GM23338 (cell line): ENCODE measurements around the gene AKNA. TPM values are rescaled to one million over a fixed set of nuclear protein-coding genes. Genes with fewer than 3 reads are reported as not detected.

ENCODE experiments used
- ATAC-seq: fragments of 200-7000 bp; cut with Tn5 transposase; 3 replicates; pipeline ENCODE4 v1.9.1; 2020
- DNase-seq: peaks from one replicate; pipeline ENCODE4 v3.0.0-alpha.2; 2015; ENCODE audit warnings: low spot score
- H2AFZ ChIP-seq: fragments of 200-600 bp; sonication (generic); 2 replicates; pipeline ENCODE4 v1.8.0; 2016; ENCODE audit warnings: antibody characterized with exemption, mild to moderate bottlenecking, moderate library complexity
- H3F3A ChIP-seq: fragments of 200-600 bp; sonication (generic); replicated peaks from 2 replicates; pipeline ENCODE4 v1.8.0; 2017; ENCODE audit warnings: antibody characterized with exemption, mixed run types, low read depth
- H3K27ac ChIP-seq: fragments of 200-600 bp; sonication (generic); 2 replicates; pipeline ENCODE4 v1.6.1; 2016; ENCODE audit warnings: low read depth
- H3K27me3 ChIP-seq: fragments of 200-600 bp; sonication (generic); 2 replicates; pipeline ENCODE4 v1.8.0; 2016; ENCODE audit warnings: mild to moderate bottlenecking, mixed run types, moderate library complexity; ENCODE audit not compliant: insufficient read depth
- H3K36me3 ChIP-seq: fragments of 200-600 bp; sonication (generic); 2 replicates; pipeline ENCODE4 v1.8.0; 2016; ENCODE audit warnings: mild to moderate bottlenecking; ENCODE audit not compliant: insufficient read depth
- H3K4me1 ChIP-seq: fragments of 200-600 bp; sonication (generic); 2 replicates; pipeline ENCODE4 v1.8.0; 2016; ENCODE audit warnings: mild to moderate bottlenecking, moderate library complexity; ENCODE audit not compliant: insufficient read depth
- H3K4me2 ChIP-seq: fragments of 200-600 bp; sonication (generic); 2 replicates; pipeline ENCODE4 v1.7.1; 2017; ENCODE audit warnings: mixed run types
- H3K4me3 ChIP-seq: fragments of 200-600 bp; sonication (generic); 2 replicates; pipeline ENCODE4 v1.6.1; 2016; ENCODE audit warnings: mixed run types
- H3K79me2 ChIP-seq: fragments of 200-600 bp; sonication (generic); replicated peaks from 2 replicates; pipeline ENCODE4 v1.8.0; 2017; ENCODE audit warnings: mild to moderate bottlenecking; ENCODE audit not compliant: insufficient read depth
- H3K9me2 ChIP-seq: fragments of 200-600 bp; sonication (generic); 2 replicates; pipeline ENCODE4 v1.8.0; 2017; ENCODE audit not compliant: insufficient read depth
- H4K20me1 ChIP-seq: fragments of 200-600 bp; sonication (generic); replicated peaks from 2 replicates; pipeline ENCODE4 v1.8.0; 2017; ENCODE audit warnings: mild to moderate bottlenecking; ENCODE audit not compliant: insufficient read depth
- H3K27ac Mint-ChIP-seq: 2 replicates; pipeline ENCODE4 v1.8.0; 2020; ENCODE audit warnings: inconsistent platforms, mild to moderate bottlenecking, moderate library complexity, mixed read lengths
- H3K27me3 Mint-ChIP-seq: 3 replicates; pipeline ENCODE4 v1.8.0; 2022; ENCODE audit warnings: low read depth, mild to moderate bottlenecking, moderate library complexity, mixed read lengths, inconsistent platforms; ENCODE audit not compliant: insufficient read depth, poor library complexity
- H3K36me3 Mint-ChIP-seq: 3 replicates; pipeline ENCODE4 v1.8.0; 2021; ENCODE audit warnings: low read depth, mild to moderate bottlenecking, inconsistent platforms, moderate library complexity, mixed read lengths
- H3K4me1 Mint-ChIP-seq: 3 replicates; pipeline ENCODE4 v1.8.0; 2020; ENCODE audit warnings: mild to moderate bottlenecking, inconsistent platforms, mixed read lengths
- H3K4me3 Mint-ChIP-seq: 3 replicates; pipeline ENCODE4 v1.8.0; 2021; ENCODE audit warnings: moderate library complexity, mild to moderate bottlenecking, inconsistent platforms, mixed read lengths
- H3K9me3 Mint-ChIP-seq: 3 replicates; pipeline ENCODE4 v1.8.0; 2020; ENCODE audit warnings: moderate library complexity, mild to moderate bottlenecking, inconsistent platforms, mixed read lengths
- CREB1 ChIP-seq: fragments of 250-450 bp; sonication (Bioruptor Pico); IDR thresholded peaks from 2 replicates; pipeline ENCODE4 v1.5.0; 2020; ENCODE audit warnings: low read depth, mild to moderate bottlenecking, moderate library complexity
- EZH2 ChIP-seq: fragments of 200-600 bp; sonication (generic); IDR thresholded peaks from one replicate; pipeline ENCODE4 v1.8.0; 2017; ENCODE audit warnings: antibody characterized with exemption, mild to moderate bottlenecking, low read depth; ENCODE audit not compliant: unreplicated experiment
- EZH2phosphoT487 ChIP-seq: fragments of 200-600 bp; sonication (generic); IDR thresholded peaks from one replicate; pipeline ENCODE4 v1.8.1; 2018; ENCODE audit warnings: antibody characterized with exemption; ENCODE audit not compliant: unreplicated experiment
- NANOG ChIP-seq: IDR thresholded peaks from 2 replicates; pipeline ENCODE4 v1.6.1; 2016; ENCODE audit warnings: antibody characterized with exemption, borderline replicate concordance
- POLR2AphosphoS5 ChIP-seq: IDR thresholded peaks from 2 replicates; pipeline ENCODE4 v1.6.1; 2016; ENCODE audit warnings: antibody characterized with exemption, low read depth
- STAT1 ChIP-seq: IDR thresholded peaks from one replicate; pipeline ENCODE4 v1.6.1; 2016; ENCODE audit warnings: antibody characterized with exemption; ENCODE audit not compliant: unreplicated experiment
- ZNF114 ChIP-seq: fragments of 250-450 bp; sonication (Bioruptor Pico); IDR thresholded peaks from 2 replicates; pipeline ENCODE4 v1.5.0; 2020; ENCODE audit warnings: mild to moderate bottlenecking, moderate library complexity
- ZNF331 ChIP-seq: fragments of 250-450 bp; sonication (Bioruptor Pico); IDR thresholded peaks from 2 replicates; pipeline ENCODE4 v1.5.0; 2020; ENCODE audit warnings: low read depth, mild to moderate bottlenecking, moderate library complexity
- polyA plus RNA-seq: library from polyadenylated mRNA; unstranded; fragments of >200 nt; fragmentation: Nextera tagmentation; extraction: Ambion mirVana; gene quantifications from 2 replicates; pipeline ENCODE4 v1.2.1, GENCODE V29; 2016
- total RNA-seq: library from RNA; depleted of rRNA; stranded (reverse); fragments of >200 nt; shearing (Covaris generic); gene quantifications from 2 replicates; pipeline ENCODE4 v1.2.3, GENCODE V29; 2014
- TF ChIP-seq, protein P1 (sequence below), 2 experiments: fragments of 200-600 bp in 1 of 2; sonication (generic) in 1 of 2; conservative IDR thresholded peaks; 2 replicates each; pipeline versions ENCODE4 v1.5.1 to v1.6.1; 2016 to 2017; ENCODE audit warnings: antibody characterized with exemption in 2 of 2, low read depth in 2 of 2, mild to moderate bottlenecking in 2 of 2, moderate library complexity in 1 of 2
- TF ChIP-seq, protein P2 (sequence below): fragments of 250-450 bp; sonication (Bioruptor Pico); IDR thresholded peaks from 2 replicates; pipeline ENCODE4 v1.5.0; 2020; ENCODE audit warnings: mild to moderate bottlenecking, moderate library complexity
- TF ChIP-seq, protein P3 (sequence below): IDR thresholded peaks from one replicate; pipeline ENCODE4 v1.6.1; 2018; ENCODE audit warnings: antibody characterized with exemption; ENCODE audit not compliant: unreplicated experiment

The AKNA gene
- total and polyA plus RNA-seq, 2 experiments from 2014 or later = 9.0 to 28.1 TPM

DNA sequence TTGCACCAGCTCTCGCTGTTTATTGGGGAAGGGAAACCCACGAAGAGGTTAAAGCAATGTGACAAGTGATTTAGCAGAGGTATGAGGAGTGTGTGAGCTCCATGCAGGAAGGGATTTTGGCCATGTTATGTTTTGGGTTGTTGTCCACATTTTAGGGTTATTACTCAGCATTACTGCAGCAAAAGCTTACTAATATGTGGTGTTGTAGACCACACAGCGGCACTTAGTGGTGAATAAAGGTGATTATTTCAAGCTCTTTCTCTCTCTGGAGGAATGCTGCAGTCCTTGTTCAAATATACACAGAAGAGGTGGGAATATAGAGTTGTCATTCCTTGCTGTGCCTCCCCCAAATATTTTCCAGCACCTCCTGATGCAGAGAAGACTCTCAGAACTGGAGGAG, 29.7 kb upstream of the AKNA start:
- no peak overlapping the region; the same call in 1 of the 2 replicates for H3K27ac Mint-ChIP-seq
- no peaks in the 10 kb centered on the region; the same call in 2 of the 3 replicates for H3K36me3 Mint-ChIP-seq
- no peaks in the 10 kb centered on the region for H4K20me1 ChIP-seq
- H3K27me3 ChIP-seq = no peaks in the 10 kb centered on the region
- peaks cover 12% of the 10 kb centered on the region for H3K27me3 Mint-ChIP-seq
- no peak overlapping the region for H3K4me3 ChIP-seq
- H3K4me3 Mint-ChIP-seq = no peak overlapping the region
- H3K4me2 ChIP-seq = no peak overlapping the region
- H3K4me1 ChIP-seq = 0 out of 2 replicates have a peak, but pooled peaks cover 8% of the 10 kb centered on the region
- H3K27ac ChIP-seq = no peak overlapping the region
- H3K9me3 Mint-ChIP-seq = no peaks in the 10 kb centered on the region
- no peaks in the 10 kb centered on the region for H3F3A ChIP-seq
- H3K4me1 Mint-ChIP-seq = peaks cover 15% of the 10 kb centered on the region
- no peak for ATAC-seq
- no peak overlapping the region for H2AFZ ChIP-seq
- TF ChIP-seq STAT1 (no peak), EZH2phosphoT487 (no peak)
- H3K9me2 ChIP-seq = no peaks in the 10 kb centered on the region
- no peak for DNase-seq
- no peaks in the 10 kb centered on the region for H3K36me3 ChIP-seq
- H3K79me2 ChIP-seq = no peaks in the 10 kb centered on the region

DNA sequence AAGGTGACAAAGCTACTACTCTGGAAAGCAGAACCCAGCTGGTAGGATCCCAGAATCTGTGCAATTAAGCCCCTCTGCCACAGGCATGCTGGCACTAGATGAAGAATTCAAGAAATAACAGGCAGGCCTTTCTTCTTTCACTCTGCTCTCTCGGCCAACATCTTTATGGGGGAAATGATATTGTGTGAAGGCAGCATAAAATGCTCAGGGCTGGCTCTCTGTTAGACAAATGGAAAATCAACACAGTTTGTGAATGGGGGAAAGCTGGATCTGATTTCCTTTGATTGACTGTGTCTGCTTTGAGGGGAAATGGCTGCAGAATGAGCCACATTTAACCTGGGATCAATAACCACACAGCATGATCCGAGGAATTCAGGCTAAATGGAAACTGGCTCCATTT, 29.1 kb upstream of the AKNA start:
- ATAC-seq (no peak), DNase-seq (no peak)
- H3F3A ChIP-seq = no peaks in the 10 kb centered on the region
- H3K36me3 ChIP-seq = no peaks in the 10 kb centered on the region
- H3K4me1 Mint-ChIP-seq = peaks cover 19% of the 10 kb centered on the region
- no peaks in the 10 kb centered on the region for H3K27me3 ChIP-seq
- no peaks in the 10 kb centered on the region for H3K9me3 Mint-ChIP-seq
- no peak overlapping the region for H3K27ac Mint-ChIP-seq
- no peaks in the 10 kb centered on the region; the same call in 2 of the 3 replicates for H3K36me3 Mint-ChIP-seq
- H3K79me2 ChIP-seq = no peaks in the 10 kb centered on the region
- no peaks in the 10 kb centered on the region for H3K9me2 ChIP-seq
- H2AFZ ChIP-seq = no peak overlapping the region
- H4K20me1 ChIP-seq = no peaks in the 10 kb centered on the region
- H3K4me3 ChIP-seq = no peak overlapping the region
- H3K4me2 ChIP-seq = no peak overlapping the region
- H3K27ac ChIP-seq = no peak overlapping the region
- H3K4me3 Mint-ChIP-seq = no peak overlapping the region
- H3K27me3 Mint-ChIP-seq = peaks cover 12% of the 10 kb centered on the region
- 0 out of 2 replicates have a peak, but pooled peaks cover 8% of the 10 kb centered on the region for H3K4me1 ChIP-seq
- TF ChIP-seq, protein P1, sequence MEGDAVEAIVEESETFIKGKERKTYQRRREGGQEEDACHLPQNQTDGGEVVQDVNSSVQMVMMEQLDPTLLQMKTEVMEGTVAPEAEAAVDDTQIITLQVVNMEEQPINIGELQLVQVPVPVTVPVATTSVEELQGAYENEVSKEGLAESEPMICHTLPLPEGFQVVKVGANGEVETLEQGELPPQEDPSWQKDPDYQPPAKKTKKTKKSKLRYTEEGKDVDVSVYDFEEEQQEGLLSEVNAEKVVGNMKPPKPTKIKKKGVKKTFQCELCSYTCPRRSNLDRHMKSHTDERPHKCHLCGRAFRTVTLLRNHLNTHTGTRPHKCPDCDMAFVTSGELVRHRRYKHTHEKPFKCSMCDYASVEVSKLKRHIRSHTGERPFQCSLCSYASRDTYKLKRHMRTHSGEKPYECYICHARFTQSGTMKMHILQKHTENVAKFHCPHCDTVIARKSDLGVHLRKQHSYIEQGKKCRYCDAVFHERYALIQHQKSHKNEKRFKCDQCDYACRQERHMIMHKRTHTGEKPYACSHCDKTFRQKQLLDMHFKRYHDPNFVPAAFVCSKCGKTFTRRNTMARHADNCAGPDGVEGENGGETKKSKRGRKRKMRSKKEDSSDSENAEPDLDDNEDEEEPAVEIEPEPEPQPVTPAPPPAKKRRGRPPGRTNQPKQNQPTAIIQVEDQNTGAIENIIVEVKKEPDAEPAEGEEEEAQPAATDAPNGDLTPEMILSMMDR (conservative IDR thresholded peaks at IDR 0.05; ENCODE audit: low read depth in 2 of 2) = no peak
- TF ChIP-seq EZH2phosphoT487 (no peak), POLR2AphosphoS5 (no peak), CREB1 (CRISPR knock-in tag) (no peak), ZNF114 (CRISPR knock-in tag) (no peak), NANOG (no peak), ZNF331 (CRISPR knock-in tag) (no peak), EZH2 (no peak), STAT1 (no peak)
- TF ChIP-seq, protein P2, sequence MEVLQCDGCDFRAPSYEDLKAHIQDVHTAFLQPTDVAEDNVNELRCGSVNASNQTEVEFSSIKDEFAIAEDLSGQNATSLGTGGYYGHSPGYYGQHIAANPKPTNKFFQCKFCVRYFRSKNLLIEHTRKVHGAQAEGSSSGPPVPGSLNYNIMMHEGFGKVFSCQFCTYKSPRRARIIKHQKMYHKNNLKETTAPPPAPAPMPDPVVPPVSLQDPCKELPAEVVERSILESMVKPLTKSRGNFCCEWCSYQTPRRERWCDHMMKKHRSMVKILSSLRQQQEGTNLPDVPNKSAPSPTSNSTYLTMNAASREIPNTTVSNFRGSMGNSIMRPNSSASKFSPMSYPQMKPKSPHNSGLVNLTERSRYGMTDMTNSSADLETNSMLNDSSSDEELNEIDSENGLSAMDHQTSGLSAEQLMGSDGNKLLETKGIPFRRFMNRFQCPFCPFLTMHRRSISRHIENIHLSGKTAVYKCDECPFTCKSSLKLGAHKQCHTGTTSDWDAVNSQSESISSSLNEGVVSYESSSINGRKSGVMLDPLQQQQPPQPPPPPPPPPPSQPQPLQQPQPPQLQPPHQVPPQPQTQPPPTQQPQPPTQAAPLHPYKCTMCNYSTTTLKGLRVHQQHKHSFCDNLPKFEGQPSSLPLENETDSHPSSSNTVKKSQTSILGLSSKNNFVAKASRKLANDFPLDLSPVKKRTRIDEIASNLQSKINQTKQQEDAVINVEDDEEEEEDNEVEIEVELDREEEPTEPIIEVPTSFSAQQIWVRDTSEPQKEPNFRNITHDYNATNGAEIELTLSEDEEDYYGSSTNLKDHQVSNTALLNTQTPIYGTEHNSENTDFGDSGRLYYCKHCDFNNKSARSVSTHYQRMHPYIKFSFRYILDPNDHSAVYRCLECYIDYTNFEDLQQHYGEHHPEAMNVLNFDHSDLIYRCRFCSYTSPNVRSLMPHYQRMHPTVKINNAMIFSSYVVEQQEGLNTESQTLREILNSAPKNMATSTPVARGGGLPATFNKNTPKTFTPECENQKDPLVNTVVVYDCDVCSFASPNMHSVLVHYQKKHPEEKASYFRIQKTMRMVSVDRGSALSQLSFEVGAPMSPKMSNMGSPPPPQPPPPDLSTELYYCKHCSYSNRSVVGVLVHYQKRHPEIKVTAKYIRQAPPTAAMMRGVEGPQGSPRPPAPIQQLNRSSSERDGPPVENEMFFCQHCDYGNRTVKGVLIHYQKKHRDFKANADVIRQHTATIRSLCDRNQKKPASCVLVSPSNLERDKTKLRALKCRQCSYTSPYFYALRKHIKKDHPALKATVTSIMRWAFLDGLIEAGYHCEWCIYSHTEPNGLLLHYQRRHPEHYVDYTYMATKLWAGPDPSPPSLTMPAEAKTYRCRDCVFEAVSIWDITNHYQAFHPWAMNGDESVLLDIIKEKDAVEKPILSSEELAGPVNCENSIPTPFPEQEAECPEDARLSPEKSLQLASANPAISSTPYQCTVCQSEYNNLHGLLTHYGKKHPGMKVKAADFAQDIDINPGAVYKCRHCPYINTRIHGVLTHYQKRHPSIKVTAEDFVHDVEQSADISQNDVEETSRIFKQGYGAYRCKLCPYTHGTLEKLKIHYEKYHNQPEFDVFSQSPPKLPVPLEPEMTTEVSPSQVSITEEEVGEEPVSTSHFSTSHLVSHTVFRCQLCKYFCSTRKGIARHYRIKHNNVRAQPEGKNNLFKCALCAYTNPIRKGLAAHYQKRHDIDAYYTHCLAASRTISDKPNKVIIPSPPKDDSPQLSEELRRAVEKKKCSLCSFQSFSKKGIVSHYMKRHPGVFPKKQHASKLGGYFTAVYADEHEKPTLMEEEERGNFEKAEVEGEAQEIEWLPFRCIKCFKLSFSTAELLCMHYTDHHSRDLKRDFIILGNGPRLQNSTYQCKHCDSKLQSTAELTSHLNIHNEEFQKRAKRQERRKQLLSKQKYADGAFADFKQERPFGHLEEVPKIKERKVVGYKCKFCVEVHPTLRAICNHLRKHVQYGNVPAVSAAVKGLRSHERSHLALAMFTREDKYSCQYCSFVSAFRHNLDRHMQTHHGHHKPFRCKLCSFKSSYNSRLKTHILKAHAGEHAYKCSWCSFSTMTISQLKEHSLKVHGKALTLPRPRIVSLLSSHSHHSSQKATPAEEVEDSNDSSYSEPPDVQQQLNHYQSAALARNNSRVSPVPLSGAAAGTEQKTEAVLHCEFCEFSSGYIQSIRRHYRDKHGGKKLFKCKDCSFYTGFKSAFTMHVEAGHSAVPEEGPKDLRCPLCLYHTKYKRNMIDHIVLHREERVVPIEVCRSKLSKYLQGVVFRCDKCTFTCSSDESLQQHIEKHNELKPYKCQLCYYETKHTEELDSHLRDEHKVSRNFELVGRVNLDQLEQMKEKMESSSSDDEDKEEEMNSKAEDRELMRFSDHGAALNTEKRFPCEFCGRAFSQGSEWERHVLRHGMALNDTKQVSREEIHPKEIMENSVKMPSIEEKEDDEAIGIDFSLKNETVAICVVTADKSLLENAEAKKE (CRISPR knock-in tag) = no peak
- TF ChIP-seq, protein P3, sequence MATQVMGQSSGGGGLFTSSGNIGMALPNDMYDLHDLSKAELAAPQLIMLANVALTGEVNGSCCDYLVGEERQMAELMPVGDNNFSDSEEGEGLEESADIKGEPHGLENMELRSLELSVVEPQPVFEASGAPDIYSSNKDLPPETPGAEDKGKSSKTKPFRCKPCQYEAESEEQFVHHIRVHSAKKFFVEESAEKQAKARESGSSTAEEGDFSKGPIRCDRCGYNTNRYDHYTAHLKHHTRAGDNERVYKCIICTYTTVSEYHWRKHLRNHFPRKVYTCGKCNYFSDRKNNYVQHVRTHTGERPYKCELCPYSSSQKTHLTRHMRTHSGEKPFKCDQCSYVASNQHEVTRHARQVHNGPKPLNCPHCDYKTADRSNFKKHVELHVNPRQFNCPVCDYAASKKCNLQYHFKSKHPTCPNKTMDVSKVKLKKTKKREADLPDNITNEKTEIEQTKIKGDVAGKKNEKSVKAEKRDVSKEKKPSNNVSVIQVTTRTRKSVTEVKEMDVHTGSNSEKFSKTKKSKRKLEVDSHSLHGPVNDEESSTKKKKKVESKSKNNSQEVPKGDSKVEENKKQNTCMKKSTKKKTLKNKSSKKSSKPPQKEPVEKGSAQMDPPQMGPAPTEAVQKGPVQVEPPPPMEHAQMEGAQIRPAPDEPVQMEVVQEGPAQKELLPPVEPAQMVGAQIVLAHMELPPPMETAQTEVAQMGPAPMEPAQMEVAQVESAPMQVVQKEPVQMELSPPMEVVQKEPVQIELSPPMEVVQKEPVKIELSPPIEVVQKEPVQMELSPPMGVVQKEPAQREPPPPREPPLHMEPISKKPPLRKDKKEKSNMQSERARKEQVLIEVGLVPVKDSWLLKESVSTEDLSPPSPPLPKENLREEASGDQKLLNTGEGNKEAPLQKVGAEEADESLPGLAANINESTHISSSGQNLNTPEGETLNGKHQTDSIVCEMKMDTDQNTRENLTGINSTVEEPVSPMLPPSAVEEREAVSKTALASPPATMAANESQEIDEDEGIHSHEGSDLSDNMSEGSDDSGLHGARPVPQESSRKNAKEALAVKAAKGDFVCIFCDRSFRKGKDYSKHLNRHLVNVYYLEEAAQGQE = no peak
